Neural progenitor cell (in vitro differentiated cells): ENCODE measurements around the gene PPM1H. TPM values are rescaled to one million over a fixed set of nuclear protein-coding genes. Genes with fewer than 3 reads are reported as not detected.
"Not testable (repeated sequence)": the region's sequence is repeated elsewhere in the genome, so short reads cannot be mapped to it uniquely, and the experiment has no call there.

ENCODE experiments used
- DNase-seq: peaks from one replicate; pipeline ENCODE4 v3.0.0-alpha.2; 2016; ENCODE audit warnings: low spot score
- H2AFZ ChIP-seq: fragments of 200-600 bp; sonication (generic); replicated peaks from 2 replicates; pipeline ENCODE4 v1.6.1; 2016; ENCODE audit warnings: antibody characterized with exemption
- H3F3A ChIP-seq: fragments of 200-600 bp; sonication (generic); 2 replicates; pipeline ENCODE4 v1.6.1; 2016; ENCODE audit warnings: antibody characterized with exemption, low read depth
- H3K27ac ChIP-seq: fragments of 200-600 bp; sonication (generic); 2 replicates; pipeline ENCODE4 v1.5.1; 2016; ENCODE audit warnings: mild to moderate bottlenecking
- H3K27me3 ChIP-seq: fragments of 200-600 bp; sonication (generic); 2 replicates; pipeline ENCODE4 v1.6.1; 2016; ENCODE audit warnings: mild to moderate bottlenecking, moderate library complexity
- H3K36me3 ChIP-seq: fragments of 200-600 bp; sonication (generic); 2 replicates; pipeline ENCODE4 v1.5.1; 2016
- H3K4me1 ChIP-seq: fragments of 200-600 bp; sonication (generic); 2 replicates; pipeline ENCODE4 v1.6.1; 2016; ENCODE audit warnings: mixed run types
- H3K4me2 ChIP-seq: fragments of 200-600 bp; sonication (generic); 2 replicates; pipeline ENCODE4 v1.6.1; 2016
- H3K4me3 ChIP-seq: fragments of 200-600 bp; sonication (generic); 2 replicates; pipeline ENCODE4 v1.5.1; 2016
- H3K79me2 ChIP-seq: fragments of 200-600 bp; sonication (generic); 2 replicates; pipeline ENCODE4 v1.6.1; 2016; ENCODE audit warnings: low read depth
- H3K9ac ChIP-seq: fragments of 200-600 bp; sonication (generic); 2 replicates; pipeline ENCODE4 v1.6.1; 2016
- H3K9me3 ChIP-seq: fragments of 200-600 bp; sonication (generic); 2 replicates; pipeline ENCODE4 v1.5.1; 2016; ENCODE audit warnings: low read depth
- H4K20me1 ChIP-seq: fragments of 200-600 bp; sonication (generic); 2 replicates; pipeline ENCODE4 v1.6.1; 2016; ENCODE audit warnings: low read depth
- H3K27ac Mint-ChIP-seq: 3 replicates; pipeline ENCODE4 v1.8.0; 2021; ENCODE audit warnings: mixed read lengths
- H3K27me3 Mint-ChIP-seq: 2 replicates; pipeline ENCODE4 v1.8.0; 2022; ENCODE audit warnings: low read depth, mild to moderate bottlenecking, inconsistent platforms, moderate library complexity, mixed read lengths; ENCODE audit not compliant: insufficient read depth
- H3K36me3 Mint-ChIP-seq: 3 replicates; pipeline ENCODE4 v1.8.0; 2021; ENCODE audit warnings: mixed read lengths
- H3K4me1 Mint-ChIP-seq: 3 replicates; pipeline ENCODE4 v1.8.0; 2021; ENCODE audit warnings: mixed read lengths
- H3K4me3 Mint-ChIP-seq: 3 replicates; pipeline ENCODE4 v1.8.0; 2021; ENCODE audit warnings: mild to moderate bottlenecking, moderate library complexity, mixed read lengths
- H3K9me3 Mint-ChIP-seq: 3 replicates; pipeline ENCODE4 v1.8.0; 2020; ENCODE audit warnings: mixed read lengths
- EZH2 ChIP-seq: fragments of 200-600 bp; sonication (generic); IDR thresholded peaks from 2 replicates; pipeline ENCODE4 v1.6.1; 2017; ENCODE audit warnings: antibody characterized with exemption, mild to moderate bottlenecking, moderate library complexity
- EZH2phosphoT487 ChIP-seq: fragments of 200-600 bp; sonication (generic); IDR thresholded peaks from 2 replicates; pipeline ENCODE4 v1.6.1; 2017; ENCODE audit warnings: antibody characterized with exemption
- total RNA-seq: library from RNA; depleted of rRNA; stranded (reverse); fragments of >200 nt; gene quantifications from 2 replicates; pipeline ENCODE4 v1.2.3, GENCODE V29; 2015; ENCODE audit warnings: low replicate concordance
- TF ChIP-seq, protein P1 (sequence below): fragments of 200-600 bp; sonication (generic); IDR thresholded peaks from 2 replicates; pipeline ENCODE4 v1.5.1; 2017; ENCODE audit warnings: antibody characterized with exemption, mild to moderate bottlenecking

The PPM1H gene
- total RNA-seq, 1 donor from 2014 or later, result 4.6 TPM

DNA sequence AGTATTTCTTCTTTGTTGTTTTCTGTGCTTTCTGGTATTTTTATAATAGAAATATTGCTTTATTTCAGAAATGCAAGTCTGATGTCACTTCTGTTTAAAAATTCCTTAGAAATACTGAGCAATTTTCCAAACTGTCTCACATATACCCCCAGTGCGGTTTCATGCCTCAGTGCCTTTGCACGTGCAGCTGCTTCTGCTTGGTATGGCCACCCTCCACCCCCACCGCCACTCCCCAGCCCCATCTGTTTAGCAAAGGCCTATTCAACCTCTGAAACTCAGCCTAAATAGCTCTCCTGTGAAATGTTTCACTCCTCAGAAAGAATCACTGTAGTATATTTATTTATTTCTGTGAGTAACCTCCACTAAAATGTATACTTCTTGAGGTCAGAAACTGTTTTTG is 52.3 kb downstream of the PPM1H start:
- Histone ChIP-seq H3K4me2 (no peak overlapping the region), H3K9me3 (no peaks in the 10 kb centered on the region), H3F3A (no peaks in the 10 kb centered on the region), H3K9ac (no peak overlapping the region), H3K27me3 (no peaks in the 10 kb centered on the region), H3K4me3 (no peak overlapping the region), H3K36me3 (no peaks in the 10 kb centered on the region), H3K4me1 (peaks cover 7% of the 10 kb centered on the region), H3K79me2 (no peaks in the 10 kb centered on the region), H4K20me1 (no peaks in the 10 kb centered on the region), H2AFZ (no peak overlapping the region), H3K27ac (no peak overlapping the region)
- H3K36me3 Mint-ChIP-seq, result peaks cover 7% of the 10 kb centered on the region
- peaks cover 8% of the 10 kb centered on the region for H3K9me3 Mint-ChIP-seq
- no peak for DNase-seq
- H3K27me3 Mint-ChIP-seq, result peaks cover 3% of the 10 kb centered on the region
- H3K27ac Mint-ChIP-seq, result no peak overlapping the region
- TF ChIP-seq EZH2, result no peak
- TF ChIP-seq, protein P1, sequence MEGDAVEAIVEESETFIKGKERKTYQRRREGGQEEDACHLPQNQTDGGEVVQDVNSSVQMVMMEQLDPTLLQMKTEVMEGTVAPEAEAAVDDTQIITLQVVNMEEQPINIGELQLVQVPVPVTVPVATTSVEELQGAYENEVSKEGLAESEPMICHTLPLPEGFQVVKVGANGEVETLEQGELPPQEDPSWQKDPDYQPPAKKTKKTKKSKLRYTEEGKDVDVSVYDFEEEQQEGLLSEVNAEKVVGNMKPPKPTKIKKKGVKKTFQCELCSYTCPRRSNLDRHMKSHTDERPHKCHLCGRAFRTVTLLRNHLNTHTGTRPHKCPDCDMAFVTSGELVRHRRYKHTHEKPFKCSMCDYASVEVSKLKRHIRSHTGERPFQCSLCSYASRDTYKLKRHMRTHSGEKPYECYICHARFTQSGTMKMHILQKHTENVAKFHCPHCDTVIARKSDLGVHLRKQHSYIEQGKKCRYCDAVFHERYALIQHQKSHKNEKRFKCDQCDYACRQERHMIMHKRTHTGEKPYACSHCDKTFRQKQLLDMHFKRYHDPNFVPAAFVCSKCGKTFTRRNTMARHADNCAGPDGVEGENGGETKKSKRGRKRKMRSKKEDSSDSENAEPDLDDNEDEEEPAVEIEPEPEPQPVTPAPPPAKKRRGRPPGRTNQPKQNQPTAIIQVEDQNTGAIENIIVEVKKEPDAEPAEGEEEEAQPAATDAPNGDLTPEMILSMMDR, result no peak
- TF ChIP-seq EZH2phosphoT487, result no peak
- H3K4me3 Mint-ChIP-seq, result no peak overlapping the region
- peaks cover 10% of the 10 kb centered on the region for H3K4me1 Mint-ChIP-seq

DNA sequence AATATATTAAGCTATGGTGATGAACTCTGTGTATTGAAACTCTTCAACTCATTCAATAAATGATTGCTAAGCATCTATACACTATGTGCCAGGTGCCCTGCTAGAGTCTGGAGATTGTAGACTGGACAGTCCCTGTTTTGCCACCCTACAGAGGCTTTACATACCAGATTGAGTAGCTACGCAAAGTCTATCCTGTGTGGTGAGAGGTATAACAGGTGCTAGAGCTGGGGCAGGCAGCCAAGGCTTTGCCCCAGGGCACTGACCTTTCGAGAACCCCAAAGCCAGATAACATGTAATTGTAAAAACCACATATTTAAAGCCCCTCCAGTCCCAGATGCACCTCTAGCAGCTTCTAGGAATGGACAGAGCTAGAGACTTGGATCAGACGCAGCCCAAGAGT is 52.8 kb downstream of the PPM1H start:
- peaks cover 11% of the 10 kb centered on the region for H3K9me3 Mint-ChIP-seq
- H3K27ac Mint-ChIP-seq, result no peak overlapping the region
- H3K4me2 ChIP-seq, result no peak overlapping the region
- H3K4me3 Mint-ChIP-seq, result no peak overlapping the region
- H3K4me3 ChIP-seq, result no peak overlapping the region
- H3K27me3 Mint-ChIP-seq, result peaks cover 3% of the 10 kb centered on the region
- peaks cover 7% of the 10 kb centered on the region for H3K4me1 ChIP-seq
- H3K36me3 ChIP-seq, result no peaks in the 10 kb centered on the region
- H3K27ac ChIP-seq, result no peak overlapping the region
- H3K9me3 ChIP-seq, result no peaks in the 10 kb centered on the region
- no peaks in the 10 kb centered on the region for H4K20me1 ChIP-seq
- no peak overlapping the region for H3K9ac ChIP-seq
- H2AFZ ChIP-seq, result no peak overlapping the region
- H3K79me2 ChIP-seq, result no peaks in the 10 kb centered on the region
- H3F3A ChIP-seq, result no peaks in the 10 kb centered on the region
- TF ChIP-seq EZH2 (no peak), EZH2phosphoT487 (no peak)
- TF ChIP-seq, protein P1, result no peak
- DNase-seq, result no peak
- no peaks in the 10 kb centered on the region for H3K27me3 ChIP-seq
- H3K36me3 Mint-ChIP-seq, result peaks cover 11% of the 10 kb centered on the region
- peaks cover 10% of the 10 kb centered on the region for H3K4me1 Mint-ChIP-seq

- Mint-ChIP-seq H3K36me3 (peaks cover 14% of the 10 kb centered on the region), H3K4me3 (no peak overlapping the region), H3K27ac (no peak overlapping the region), H3K4me1 (peaks cover 14% of the 10 kb centered on the region), H3K27me3 (peaks cover 3% of the 10 kb centered on the region), H3K9me3 (peaks cover 5% of the 10 kb centered on the region)
- no peak overlapping the region for H3K4me3 ChIP-seq
- H3K9me3 ChIP-seq, result no peaks in the 10 kb centered on the region
- no peak overlapping the region for H3K27ac ChIP-seq
- no peak overlapping the region for H3K4me2 ChIP-seq
- no peak overlapping the region for H3K9ac ChIP-seq
- no peaks in the 10 kb centered on the region for H3K36me3 ChIP-seq
- H3K27me3 ChIP-seq, result no peaks in the 10 kb centered on the region
- H3F3A ChIP-seq, result no peaks in the 10 kb centered on the region
- H3K4me1 ChIP-seq, result peaks cover 7% of the 10 kb centered on the region
- no peak overlapping the region for H2AFZ ChIP-seq
- DNase-seq, result no peak
- TF ChIP-seq EZH2, result no peak
- no peaks in the 10 kb centered on the region for H3K79me2 ChIP-seq
- H4K20me1 ChIP-seq, result no peaks in the 10 kb centered on the region
Observed at GRCh38 chr12:62879691-62880090, 55.3 kb downstream of the PPM1H start.

- not testable (repeated sequence) for H3F3A ChIP-seq, H3K4me1 ChIP-seq, H3K27ac ChIP-seq, H3K4me2 ChIP-seq, H3K4me3 ChIP-seq, H3K36me3 ChIP-seq, H4K20me1 ChIP-seq, H3K4me3 Mint-ChIP-seq, H3K9me3 ChIP-seq, DNase-seq, H2AFZ ChIP-seq, H3K27ac Mint-ChIP-seq, H3K79me2 ChIP-seq, H3K27me3 Mint-ChIP-seq, H3K9ac ChIP-seq, H3K27me3 ChIP-seq, H3K9me3 Mint-ChIP-seq
- H3K4me1 Mint-ChIP-seq, result peaks cover 14% of the 10 kb centered on the region
- H3K36me3 Mint-ChIP-seq, result peaks cover 11% of the 10 kb centered on the region
Observed at GRCh38 chr12:62879228-62879627, 55.7 kb downstream of the PPM1H start.
